ENCODE data around the gene C1orf74. TPM values are rescaled to one million over a fixed set of nuclear protein-coding genes. Genes with fewer than 3 reads are reported as not detected.

The C1orf74 gene
- total and polyA plus RNA-seq, 8 donors: 1.8 to 3.4 (median 3.1) TPM

GRCh38 chr1:209768354-209768774 lies 16.0 kb downstream of the C1orf74 start:
- H3K27me3 ChIP-seq: no peaks in the 10 kb centered on the region
- DNase-seq (no peak), ATAC-seq (peak; percentile 21)
- H3K9me3 ChIP-seq: no peaks in the 10 kb centered on the region
- peak overlapping the region in 1 of 2 donors; percentile 29 for H3K4me3 ChIP-seq
- H3K4me1 ChIP-seq: peaks cover 8 to 49% of the 10 kb centered on the region in 2 donors
- H3K36me3 ChIP-seq: peaks cover 0 to 3% of the 10 kb centered on the region in 2 donors
- intact Hi-C loops (cut with DNase I): no loop called here
- TF ChIP-seq CTCF (IDR thresholded peaks at IDR 0.05): no peak
- H3K27ac ChIP-seq: peak overlapping the region in 1 of 2 donors; percentile 87

DNA sequence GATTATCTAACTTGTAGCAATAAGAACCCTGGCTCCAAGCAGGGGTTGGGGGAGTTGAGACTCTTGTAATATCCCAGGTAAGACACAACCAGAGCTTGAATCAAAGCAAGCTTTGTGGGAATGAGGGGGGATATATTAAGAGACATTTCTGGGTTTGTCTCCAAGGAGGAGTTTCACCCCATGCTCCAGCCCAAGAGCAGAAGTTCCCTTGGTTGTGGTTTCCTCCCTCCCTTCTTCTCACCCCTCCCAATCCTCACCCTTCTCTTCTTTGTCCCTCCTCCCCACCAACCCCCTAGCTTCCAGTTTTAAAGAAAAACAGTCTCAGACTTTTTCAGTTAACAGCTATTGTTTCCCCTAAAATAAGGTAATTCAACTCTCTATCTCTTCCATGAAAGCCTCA lies 16.7 kb downstream of the C1orf74 start:
- no peaks in the 10 kb centered on the region for H3K27me3 ChIP-seq
- peaks cover 8 to 49% of the 10 kb centered on the region in 2 donors for H3K4me1 ChIP-seq
- H3K9me3 ChIP-seq: no peaks in the 10 kb centered on the region
- DNase-seq (no peak), ATAC-seq (peak; percentile 23)
- no peak for TF ChIP-seq CTCF (IDR thresholded peaks at IDR 0.05)
- peak overlapping the region in 1 of 2 donors; percentile 87 for H3K27ac ChIP-seq
- intact Hi-C loops (cut with DNase I): no loop called here
- H3K36me3 ChIP-seq: peaks cover 0 to 9% of the 10 kb centered on the region in 2 donors
- no peak overlapping the region for H3K4me3 ChIP-seq

- peaks cover 8 to 53% of the 10 kb centered on the region in 2 donors for H3K4me1 ChIP-seq
- peak overlapping the region in 1 of 2 donors; percentile 87 for H3K27ac ChIP-seq
- no peak overlapping the region for H3K4me3 ChIP-seq
- no peak for ATAC-seq
- H3K36me3 ChIP-seq: peaks cover 0 to 15% of the 10 kb centered on the region in 2 donors
- H3K27me3 ChIP-seq: no peaks in the 10 kb centered on the region
- TF ChIP-seq CTCF (IDR thresholded peaks at IDR 0.05): no peak
- intact Hi-C loops (cut with DNase I): no loop called here
- DNase-seq: no peak
- H3K9me3 ChIP-seq: no peaks in the 10 kb centered on the region
Measured at GRCh38 chr1:209767096-209767495, 17.3 kb downstream of the C1orf74 start.

DNA sequence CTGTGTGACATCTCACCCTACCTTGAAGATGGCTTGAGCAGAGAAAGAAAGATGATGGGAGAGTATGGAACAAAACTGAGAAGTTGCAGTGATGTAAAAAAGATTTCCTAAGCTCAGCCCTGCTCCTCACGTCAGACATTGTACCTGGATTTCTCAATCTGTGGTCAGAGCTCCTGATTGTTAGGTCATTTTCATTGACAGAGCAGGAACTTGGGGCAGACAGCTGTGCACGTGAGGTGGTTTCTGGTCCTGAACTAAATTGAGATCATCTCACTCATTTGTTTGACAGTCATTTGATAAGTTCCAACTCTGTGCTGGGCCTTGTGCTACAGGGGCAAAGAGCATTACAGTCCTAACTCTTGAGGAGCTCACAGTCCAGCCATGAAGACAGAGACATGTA lies 18.3 kb downstream of the C1orf74 start:
- Histone ChIP-seq H3K4me3 (no peak overlapping the region), H3K4me1 (peaks cover 8 to 53% of the 10 kb centered on the region in 2 donors), H3K27me3 (no peaks in the 10 kb centered on the region), H3K9me3 (no peaks in the 10 kb centered on the region), H3K27ac (peak overlapping the region in 1 of 2 donors; percentile 76), H3K36me3 (peaks cover 0 to 21% of the 10 kb centered on the region in 2 donors)
- ATAC-seq (no peak), DNase-seq (no peak)
- intact Hi-C loops (cut with DNase I): no loop called here
- TF ChIP-seq CTCF (IDR thresholded peaks at IDR 0.05): no peak

- Histone ChIP-seq H3K27ac (no peak overlapping the region), H3K4me1 (peaks cover 0 to 40% of the 10 kb centered on the region in 2 donors), H3K27me3 (no peaks in the 10 kb centered on the region), H3K4me3 (no peak overlapping the region), H3K9me3 (no peaks in the 10 kb centered on the region), H3K36me3 (peaks cover 0 to 29% of the 10 kb centered on the region in 2 donors)
- no peak for TF ChIP-seq CTCF (IDR thresholded peaks at IDR 0.05)
- ATAC-seq (no peak), DNase-seq (no peak)
- intact Hi-C loops (cut with DNase I): no loop called here
Measured at GRCh38 chr1:209761011-209761635, 23.2 kb downstream of the C1orf74 start.

Data from left lung (tissue), 10 donors.